Muscle of leg (tissue), 11 donors: ENCODE data around the gene PFKFB2. TPM values are rescaled to one million over a fixed set of nuclear protein-coding genes. Genes with fewer than 3 reads are reported as not detected.

Source experiments
- DNase-seq: peaks from one replicate; pipeline ENCODE4 v3.0.0; 2013
- H3K27ac ChIP-seq: one replicate; pipeline ENCODE4 v1.5.1; 2013; ENCODE audit warnings: mild to moderate bottlenecking, low read length, control low read depth
- H3K27me3 ChIP-seq: one replicate; pipeline ENCODE4 v1.6.1; 2013; ENCODE audit warnings: low read length; ENCODE audit not compliant: control insufficient read depth, insufficient read depth
- H3K36me3 ChIP-seq: one replicate; pipeline ENCODE4 v1.6.1; 2013; ENCODE audit warnings: low read length; ENCODE audit not compliant: control insufficient read depth, insufficient read depth
- H3K4me1 ChIP-seq: one replicate; pipeline ENCODE4 v1.6.1; 2013; ENCODE audit warnings: low read length; ENCODE audit not compliant: control insufficient read depth, insufficient read depth
- H3K4me3 ChIP-seq: one replicate; pipeline ENCODE4 v1.5.1; 2013; ENCODE audit warnings: low read length, control low read depth
- H3K9me3 ChIP-seq: replicated peaks from 2 replicates; pipeline ENCODE4 v1.6.1; 2013; ENCODE audit warnings: low read depth, low read length; ENCODE audit not compliant: control insufficient read depth
- WGBS: methylation state at CpG from one replicate; pipeline ENCODE4 v1.1.5; 2013; ENCODE audit warnings: missing lambda C conversion rate; ENCODE audit not compliant: insufficient coverage; 5-methylcytosine and 5-hydroxymethylcytosine counted together
- polyA plus RNA-seq, 8 donors: library from polyadenylated mRNA; unstranded; fragments of 120-200 nt; gene quantifications; one replicate each; pipeline versions ENCODE4 v1.2.1 to v1.2.3, GENCODE V29; 2013; ENCODE audit warnings: inconsistent platforms in 1 of 8, low replicate concordance in 1 of 8; ENCODE audit not compliant: insufficient read length in 8 of 8, insufficient read depth in 1 of 8
- total RNA-seq: library from RNA; stranded (reverse); fragments of 120-200 nt; gene quantifications from one replicate; pipeline ENCODE4 v1.2.4, GENCODE V29; 2013

PFKFB2 gene
- total and polyA plus RNA-seq, 9 donors: 3.8 to 7.7 (median 4.4) TPM

DNA sequence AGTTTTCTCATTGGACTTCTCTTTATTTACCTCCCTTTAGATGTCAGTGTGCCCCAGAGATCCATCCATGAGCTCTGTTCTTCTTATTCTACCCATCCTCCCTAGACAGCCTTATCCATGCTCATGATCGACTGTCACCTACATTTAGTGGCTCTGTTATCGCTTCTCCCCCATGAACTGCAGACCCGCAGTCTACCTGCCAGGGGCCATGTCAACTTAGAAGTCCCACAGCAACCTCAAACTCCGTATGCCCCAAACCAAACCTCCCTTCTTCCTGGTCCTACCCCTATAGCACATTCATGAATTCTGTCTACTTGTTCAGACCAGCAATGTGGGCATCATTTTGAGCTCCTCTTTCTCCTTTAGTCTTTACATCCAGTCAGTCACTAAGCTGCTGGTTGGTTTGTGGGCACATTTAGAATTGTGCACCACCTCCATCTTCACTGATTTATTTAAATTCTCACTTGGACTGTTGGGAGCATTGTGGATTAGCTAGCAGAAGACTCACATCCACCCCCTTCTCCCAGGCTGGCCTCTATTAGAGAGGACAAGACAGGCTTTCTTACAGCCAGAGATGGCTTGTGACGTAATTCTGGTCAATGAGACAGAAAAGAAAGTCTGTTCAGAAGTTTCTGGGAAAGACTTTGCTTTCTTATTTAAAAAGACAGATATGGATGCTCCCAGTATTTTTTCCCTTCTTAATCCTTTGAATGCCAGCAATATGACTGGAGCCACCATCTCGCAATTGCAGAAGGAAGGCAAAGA is 39.6 kb upstream of the PFKFB2 start:
- no peak overlapping the region for H3K4me3 ChIP-seq
- 89% methylated on average over 4 of the region's 6 CpGs for WGBS
- no peaks in the 10 kb centered on the region for H3K4me1 ChIP-seq
- peaks cover under 1% of the 10 kb centered on the region for H3K27me3 ChIP-seq
- no peaks in the 10 kb centered on the region for H3K36me3 ChIP-seq
- no peak overlapping the region for H3K27ac ChIP-seq
- no peak for DNase-seq
- no peaks in the 10 kb centered on the region for H3K9me3 ChIP-seq

GRCh38 chr1:207014728-207015127 is 38.3 kb upstream of the PFKFB2 start:
- no peaks in the 10 kb centered on the region for H3K27me3 ChIP-seq
- no CpG with 5 or more reads among the region's 3 CpGs for WGBS
- no peaks in the 10 kb centered on the region for H3K9me3 ChIP-seq
- H3K27ac ChIP-seq: no peak overlapping the region
- no peaks in the 10 kb centered on the region for H3K4me1 ChIP-seq
- no peaks in the 10 kb centered on the region for H3K36me3 ChIP-seq
- no peak for DNase-seq
- no peak overlapping the region for H3K4me3 ChIP-seq

DNA sequence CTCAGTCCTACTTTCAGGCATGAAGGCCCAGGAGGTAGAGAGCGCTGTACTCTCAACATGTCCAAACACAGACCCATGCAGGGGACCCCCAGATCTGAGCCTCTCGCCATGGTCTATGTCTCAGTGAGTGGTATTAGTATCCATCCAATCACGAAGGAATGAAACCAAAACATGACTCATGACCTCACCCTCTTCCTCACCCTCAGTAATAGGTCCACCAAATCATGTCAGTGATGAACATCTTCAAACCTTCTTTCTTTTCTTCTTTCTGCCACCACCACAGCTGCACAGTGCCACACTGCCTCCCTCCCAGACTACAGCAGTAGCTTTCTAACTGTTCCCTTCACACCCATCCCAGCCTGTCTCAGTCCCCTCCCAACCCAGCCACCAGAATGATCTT is 37.3 kb upstream of the PFKFB2 start:
- no peak for DNase-seq
- H3K9me3 ChIP-seq: no peaks in the 10 kb centered on the region
- H3K27ac ChIP-seq: no peak overlapping the region
- no peaks in the 10 kb centered on the region for H3K36me3 ChIP-seq
- H3K4me1 ChIP-seq: no peaks in the 10 kb centered on the region
- WGBS: 95% methylated on average over 2 of the region's 3 CpGs
- H3K27me3 ChIP-seq: peaks cover 1% of the 10 kb centered on the region
- H3K4me3 ChIP-seq: no peak overlapping the region

DNA sequence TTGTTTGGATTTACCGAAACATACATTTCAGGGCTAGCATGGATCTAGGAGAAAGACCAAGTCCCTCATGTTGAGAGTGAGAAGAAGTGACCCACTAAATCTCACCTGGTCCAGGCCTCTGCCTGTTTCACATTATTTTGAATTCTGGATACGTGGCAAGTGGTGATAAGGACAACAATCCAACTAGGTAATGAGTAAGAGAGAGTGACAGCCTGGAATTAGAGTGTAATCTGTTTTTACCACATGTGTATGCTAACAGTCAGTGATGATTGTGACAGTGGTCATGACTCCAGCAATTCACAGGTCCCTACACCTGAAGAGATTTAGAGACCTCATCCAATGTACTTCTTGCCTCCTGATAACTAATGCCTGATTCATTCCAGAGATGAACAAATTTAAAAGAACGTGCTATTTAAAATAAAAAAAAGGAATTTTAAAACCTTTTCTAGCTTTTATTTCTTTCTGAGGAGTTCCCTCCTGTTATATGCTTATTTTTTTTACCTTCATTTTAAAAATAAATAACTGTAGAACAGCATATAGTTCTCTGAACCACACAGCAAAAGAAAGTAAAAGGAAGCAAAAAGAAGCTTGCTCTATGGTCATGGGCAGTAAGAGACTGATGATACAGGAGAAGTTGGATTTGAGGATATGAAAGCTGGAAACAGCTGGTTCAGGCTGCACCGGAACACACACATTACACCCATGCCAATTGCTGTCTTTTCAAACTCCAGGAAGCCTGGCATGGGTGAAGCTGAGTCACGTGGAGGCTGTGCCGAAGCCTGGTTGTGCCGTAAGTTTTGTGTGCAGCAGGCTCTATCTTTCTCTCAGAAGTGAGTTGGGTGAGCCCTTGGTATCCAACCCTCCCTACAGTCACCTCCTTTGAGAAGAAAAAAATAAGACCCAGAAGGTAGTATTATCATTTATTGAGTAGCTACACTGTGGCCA is 35.2 kb upstream of the PFKFB2 start:
- H3K4me3 ChIP-seq: no peak overlapping the region
- DNase-seq: peak; percentile 81

DNA sequence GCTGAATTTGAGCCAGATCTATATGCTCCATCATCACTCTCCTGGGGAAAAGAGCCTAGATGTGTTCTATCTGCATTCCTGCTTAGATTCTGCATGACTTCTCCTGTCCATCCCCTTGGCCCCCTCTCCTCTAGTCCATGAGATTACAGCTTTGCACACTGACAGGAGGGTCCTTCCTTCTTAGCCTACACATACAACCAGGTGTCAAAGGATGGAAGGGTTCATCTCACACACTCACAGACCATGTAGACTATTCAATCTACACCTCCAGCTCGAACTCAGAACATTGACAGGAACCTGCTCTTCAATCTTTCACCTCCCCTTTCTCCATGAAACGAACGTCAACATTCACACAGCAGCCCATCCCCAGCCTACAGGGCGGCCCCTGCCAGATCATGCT is 34.4 kb upstream of the PFKFB2 start:
- no peaks in the 10 kb centered on the region for H3K36me3 ChIP-seq
- H3K27me3 ChIP-seq: peaks cover 2% of the 10 kb centered on the region
- WGBS: 71% methylated on average over 1 of the region's 4 CpGs
- no peak overlapping the region for H3K4me3 ChIP-seq
- no peaks in the 10 kb centered on the region for H3K9me3 ChIP-seq
- no peak for DNase-seq
- H3K4me1 ChIP-seq: peaks cover under 1% of the 10 kb centered on the region
- no peak overlapping the region for H3K27ac ChIP-seq

More for the DNA sequence above, 35.2 kb upstream of the PFKFB2 start:
- Histone ChIP-seq H3K4me1 (no peaks in the 10 kb centered on the region), H3K9me3 (no peaks in the 10 kb centered on the region), H3K27me3 (peaks cover 2% of the 10 kb centered on the region), H3K27ac (no peak overlapping the region), H3K36me3 (no peaks in the 10 kb centered on the region)
- 100% methylated on average over 1 of the region's 7 CpGs for WGBS

- WGBS: 80% methylated on average over 1 of the region's 2 CpGs
- H3K4me1 ChIP-seq: peaks cover 5% of the 10 kb centered on the region
- no peaks in the 10 kb centered on the region for H3K36me3 ChIP-seq
- no peak for DNase-seq
- peaks cover 2% of the 10 kb centered on the region for H3K27me3 ChIP-seq
- no peak overlapping the region for H3K4me3 ChIP-seq
- H3K27ac ChIP-seq: no peak overlapping the region
- H3K9me3 ChIP-seq: no peaks in the 10 kb centered on the region
Observed at GRCh38 chr1:207019161-207019560, 33.9 kb upstream of the PFKFB2 start.

GRCh38 chr1:207019661-207020060 is 33.4 kb upstream of the PFKFB2 start:
- WGBS: 57% methylated on average over 1 of the region's 2 CpGs
- no peak overlapping the region for H3K4me3 ChIP-seq
- peaks cover 2% of the 10 kb centered on the region for H3K27me3 ChIP-seq
- DNase-seq: no peak
- no peaks in the 10 kb centered on the region for H3K9me3 ChIP-seq
- H3K4me1 ChIP-seq: peaks cover 6% of the 10 kb centered on the region
- no peaks in the 10 kb centered on the region for H3K36me3 ChIP-seq
- no peak overlapping the region for H3K27ac ChIP-seq

DNA sequence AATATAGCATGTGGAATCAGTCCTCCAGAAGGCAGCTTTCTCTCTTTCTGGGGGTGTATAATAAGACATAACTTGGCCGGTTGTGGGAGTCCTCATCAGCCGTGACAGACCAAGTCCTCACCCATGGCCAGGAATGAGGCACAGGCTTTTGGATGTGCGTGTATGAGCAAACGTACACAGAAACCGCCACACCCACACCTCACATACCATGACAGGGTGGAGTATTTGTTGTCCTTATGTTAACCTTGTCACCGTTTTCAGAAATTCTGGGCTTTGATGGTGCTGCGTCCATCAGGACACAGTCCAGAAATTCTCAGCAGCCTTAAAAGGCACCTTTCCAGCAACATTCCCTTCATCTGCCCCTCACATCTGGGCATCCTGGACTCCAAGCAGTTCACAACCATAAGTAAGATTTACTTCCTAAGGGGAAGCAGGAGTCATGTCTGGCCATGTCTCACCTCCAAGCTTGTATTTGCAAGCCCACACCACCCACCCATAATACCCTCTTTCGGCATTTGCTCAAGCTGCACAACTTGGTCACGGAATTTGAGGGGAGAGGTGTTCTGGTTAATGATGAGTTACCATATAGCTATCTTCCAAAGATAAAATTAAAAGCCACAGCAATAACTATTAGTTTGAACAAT is 32.9 kb upstream of the PFKFB2 start:
- Histone ChIP-seq H3K9me3 (no peaks in the 10 kb centered on the region), H3K27me3 (peaks cover 2% of the 10 kb centered on the region), H3K27ac (no peak overlapping the region), H3K4me1 (peaks cover 8% of the 10 kb centered on the region), H3K36me3 (no peaks in the 10 kb centered on the region), H3K4me3 (no peak overlapping the region)
- DNase-seq: no peak
- 76% methylated on average over 2 of the region's 9 CpGs for WGBS

DNA sequence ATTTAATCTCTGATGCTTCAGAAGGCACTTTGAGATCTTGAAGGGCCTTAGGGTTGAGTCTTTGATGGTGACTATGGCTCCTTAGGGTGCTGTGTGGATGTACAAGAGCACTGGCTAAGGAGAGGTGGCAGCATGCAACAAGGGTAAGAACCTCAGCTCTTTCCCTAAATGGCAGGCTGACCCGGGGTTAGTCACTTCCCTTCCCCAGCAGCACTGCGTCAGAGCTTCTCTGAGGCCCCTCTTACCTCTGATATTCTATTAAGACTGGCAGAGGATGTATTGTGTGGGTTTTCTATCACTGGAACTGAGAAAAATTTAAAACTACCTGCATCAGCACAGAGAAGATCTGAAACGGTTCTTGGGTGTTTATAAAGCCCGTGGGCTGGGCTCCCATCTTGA is 32.4 kb upstream of the PFKFB2 start:
- 53% methylated on average over 2 of the region's 4 CpGs for WGBS
- no peak overlapping the region for H3K4me3 ChIP-seq
- no peak for DNase-seq
- H3K9me3 ChIP-seq: no peaks in the 10 kb centered on the region
- no peaks in the 10 kb centered on the region for H3K36me3 ChIP-seq
- H3K27ac ChIP-seq: no peak overlapping the region
- H3K4me1 ChIP-seq: peaks cover 12% of the 10 kb centered on the region
- peaks cover 2% of the 10 kb centered on the region for H3K27me3 ChIP-seq
